Mucosa of rectum (tissue), 2 donors: ENCODE results near the gene RLF.
"Not testable (repeated sequence)": the region's sequence is repeated elsewhere in the genome, so short reads cannot be mapped to it uniquely, and the experiment has no call there.

Experiments
- H3K27ac ChIP-seq, 2 donors: one replicate each; pipeline ENCODE4 v1.7.0; 2013; ENCODE audit warnings: inconsistent platforms in 2 of 2, low read depth in 2 of 2, low read length in 2 of 2
- H3K27me3 ChIP-seq, 2 donors: one replicate each; pipeline ENCODE4 v1.7.0; 2013; ENCODE audit warnings: low read length in 2 of 2; ENCODE audit not compliant: control insufficient read depth in 2 of 2, insufficient read depth in 2 of 2
- H3K36me3 ChIP-seq, 2 donors: one replicate each; pipeline ENCODE4 v1.7.0; 2013; ENCODE audit warnings: low read length in 2 of 2; ENCODE audit not compliant: control insufficient read depth in 2 of 2, insufficient read depth in 2 of 2
- H3K4me1 ChIP-seq, 2 donors: one replicate each; pipeline ENCODE4 v1.7.0; 2013; ENCODE audit warnings: low read length in 2 of 2, mild to moderate bottlenecking in 1 of 2; ENCODE audit not compliant: control insufficient read depth in 2 of 2, insufficient read depth in 2 of 2
- H3K4me3 ChIP-seq, 2 donors: one replicate each; pipeline ENCODE4 v1.7.0; 2013; ENCODE audit warnings: low read length in 2 of 2
- H3K9ac ChIP-seq, 2 donors: one replicate each; pipeline ENCODE4 v1.7.0; 2013; ENCODE audit warnings: low read length in 2 of 2, low read depth in 1 of 2, mild to moderate bottlenecking in 1 of 2
- H3K9me3 ChIP-seq, 2 donors: one replicate each; pipeline ENCODE4 v1.7.0; 2013; ENCODE audit warnings: low read length in 2 of 2; ENCODE audit not compliant: control insufficient read depth in 2 of 2
- donor health status: healthy.
- donor health status: Normal muscosa, but diverticular disease.

RLF gene

DNA sequence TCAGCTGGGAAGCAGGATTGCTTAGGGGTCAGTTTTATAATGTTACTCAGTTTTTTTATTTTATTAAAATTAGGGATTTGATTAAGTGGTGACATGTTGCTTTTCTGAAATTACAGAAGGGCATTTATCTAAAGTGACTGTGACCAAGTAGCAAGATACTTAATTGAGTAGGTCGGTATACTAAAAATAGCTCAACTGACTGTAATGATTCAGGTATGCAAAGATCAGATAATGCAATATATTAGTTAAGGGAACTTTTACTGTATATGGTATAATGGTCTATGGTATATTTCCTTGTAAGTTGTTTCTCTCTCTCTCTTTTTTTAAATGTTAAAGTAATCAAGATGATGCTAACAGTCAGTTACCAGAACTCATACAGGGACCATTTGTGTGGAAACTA lies 26.2 kb downstream of the RLF start:
- H3K27me3 ChIP-seq, result no peaks in the 10 kb centered on the region
- H3K9me3 ChIP-seq, result no peaks in the 10 kb centered on the region
- no peak overlapping the region for H3K9ac ChIP-seq
- H3K36me3 ChIP-seq, result peaks cover 6 to 14% of the 10 kb centered on the region in 2 donors
- H3K27ac ChIP-seq, result no peak overlapping the region
- H3K4me1 ChIP-seq, result no peaks in the 10 kb centered on the region
- no peak overlapping the region for H3K4me3 ChIP-seq

DNA sequence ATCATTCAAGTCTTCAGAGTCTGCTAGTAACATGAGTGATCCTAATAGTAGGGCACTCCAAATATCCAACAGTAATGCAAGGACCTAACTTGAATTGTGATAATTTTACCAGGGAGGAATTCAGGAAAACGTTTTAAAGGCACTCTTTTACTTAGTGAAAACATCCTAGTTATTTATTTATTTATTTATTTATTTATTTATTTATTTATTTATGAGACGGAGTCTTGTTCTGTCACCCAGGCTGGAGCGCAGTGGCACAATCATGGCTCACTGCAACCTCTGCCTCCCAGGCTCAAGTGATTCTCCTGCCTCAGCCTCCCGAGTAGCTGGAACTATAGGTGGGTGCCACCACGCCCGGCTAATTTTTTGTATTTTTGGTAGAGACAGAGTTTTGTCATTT lies 33.5 kb downstream of the RLF start:
- not testable (repeated sequence) for H3K27me3 ChIP-seq, H3K9ac ChIP-seq, H3K27ac ChIP-seq, H3K4me1 ChIP-seq, H3K4me3 ChIP-seq, H3K9me3 ChIP-seq
- peaks cover 5 to 29% of the 10 kb centered on the region in 2 donors for H3K36me3 ChIP-seq

DNA sequence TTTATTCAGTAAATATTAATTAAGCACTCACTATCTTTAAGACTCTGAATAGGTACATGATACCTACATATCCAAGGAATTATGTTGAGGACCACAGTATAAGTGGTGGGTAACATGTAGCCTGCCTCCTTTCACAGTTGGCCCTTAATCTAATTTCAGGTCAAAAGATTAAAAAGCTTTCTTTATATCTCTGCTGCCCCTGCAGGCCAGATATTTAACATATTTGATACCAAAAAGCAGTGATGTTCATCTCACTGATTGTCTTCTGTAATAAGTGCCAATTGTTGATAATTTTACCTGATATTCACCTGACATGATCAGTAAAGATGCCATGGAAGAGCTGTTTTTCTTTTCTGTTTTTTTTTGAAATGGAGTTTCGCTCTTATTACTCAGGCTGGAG lies 36.5 kb downstream of the RLF start:
- Histone ChIP-seq H3K9me3 (no peaks in the 10 kb centered on the region), H3K36me3 (peaks cover 2 to 26% of the 10 kb centered on the region in 2 donors), H3K4me1 (no peaks in the 10 kb centered on the region), H3K27ac (no peak overlapping the region), H3K9ac (no peak overlapping the region), H3K27me3 (no peaks in the 10 kb centered on the region), H3K4me3 (no peak overlapping the region)

- Histone ChIP-seq H3K9me3 (no peaks in the 10 kb centered on the region), H3K9ac (no peak overlapping the region), H3K27me3 (no peaks in the 10 kb centered on the region), H3K27ac (no peak overlapping the region), H3K36me3 (peaks cover 2 to 34% of the 10 kb centered on the region in 2 donors), H3K4me1 (no peaks in the 10 kb centered on the region), H3K4me3 (no peak overlapping the region)
These were observed 37.9 kb downstream of the RLF start for GRCh38 chr1:40199126-40199525.

GRCh38 chr1:40204856-40205255 lies 43.7 kb downstream of the RLF start:
- no peaks in the 10 kb centered on the region for H3K4me1 ChIP-seq
- peaks cover 9 to 31% of the 10 kb centered on the region in 2 donors for H3K36me3 ChIP-seq
- no peak overlapping the region for H3K4me3 ChIP-seq
- no peaks in the 10 kb centered on the region for H3K27me3 ChIP-seq
- H3K27ac ChIP-seq, result no peak overlapping the region
- H3K9me3 ChIP-seq, result no peaks in the 10 kb centered on the region
- no peak overlapping the region for H3K9ac ChIP-seq

- no peaks in the 10 kb centered on the region for H3K9me3 ChIP-seq
- H3K36me3 ChIP-seq, result peaks cover 14 to 31% of the 10 kb centered on the region in 2 donors
- no peak overlapping the region for H3K9ac ChIP-seq
- no peak overlapping the region for H3K4me3 ChIP-seq
- no peaks in the 10 kb centered on the region for H3K27me3 ChIP-seq
- H3K27ac ChIP-seq, result no peak overlapping the region
- H3K4me1 ChIP-seq, result no peaks in the 10 kb centered on the region
These were observed 49.5 kb downstream of the RLF start for GRCh38 chr1:40210511-40211204.

DNA sequence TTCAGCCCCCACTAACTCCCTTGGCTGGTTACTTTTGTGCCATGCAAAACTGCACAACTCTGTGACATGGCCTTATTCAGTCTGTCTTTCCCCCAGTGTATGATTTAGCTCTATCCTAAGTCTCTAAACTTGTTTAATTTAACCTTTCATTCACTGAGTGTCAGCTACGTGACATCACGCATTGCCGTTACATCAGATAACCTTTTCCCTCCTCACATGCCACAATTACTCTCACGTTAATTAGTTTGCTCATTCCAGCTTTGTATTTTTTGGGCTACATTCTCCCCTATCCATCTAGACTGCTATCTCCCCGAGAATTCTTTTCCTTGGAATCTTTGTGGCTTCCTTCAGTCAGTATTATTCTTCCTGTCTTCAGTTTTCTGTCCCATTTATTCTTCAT lies 57.1 kb downstream of the RLF start:
- Histone ChIP-seq H3K9ac (no peak overlapping the region), H3K27ac (no peak overlapping the region), H3K36me3 (peaks cover 0 to 12% of the 10 kb centered on the region in 2 donors), H3K4me1 (no peaks in the 10 kb centered on the region), H3K9me3 (no peaks in the 10 kb centered on the region), H3K27me3 (no peaks in the 10 kb centered on the region), H3K4me3 (no peak overlapping the region)

DNA sequence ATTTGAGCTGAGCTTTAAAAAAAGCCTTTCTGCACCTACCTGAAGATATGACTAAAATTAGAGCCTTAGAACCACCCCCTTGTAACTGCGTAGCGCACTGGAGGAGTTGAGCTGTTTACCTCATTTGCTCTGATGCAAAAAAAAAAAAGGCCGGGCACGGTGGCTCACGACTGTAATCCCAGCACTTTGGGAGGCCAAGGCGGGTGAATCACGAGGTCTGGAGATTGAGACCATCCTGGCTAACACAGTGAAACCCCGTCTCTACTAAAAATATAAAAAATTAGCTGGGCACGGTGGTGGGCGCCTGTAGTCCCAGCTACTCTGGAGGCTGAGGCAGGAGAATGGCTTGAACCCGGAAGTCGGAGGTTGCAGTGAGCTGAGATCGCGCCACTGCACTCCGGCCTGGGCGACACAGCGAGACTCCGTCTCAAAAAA lies 60.3 kb downstream of the RLF start:
- not testable (repeated sequence) for H3K9ac ChIP-seq, H3K9me3 ChIP-seq, H3K27me3 ChIP-seq, H3K4me3 ChIP-seq, H3K27ac ChIP-seq, H3K4me1 ChIP-seq, H3K36me3 ChIP-seq

GRCh38 chr1:40221977-40222772 lies 61.0 kb downstream of the RLF start:
- no peak overlapping the region for H3K27ac ChIP-seq
- peaks cover 0 to 9% of the 10 kb centered on the region in 2 donors for H3K36me3 ChIP-seq
- no peaks in the 10 kb centered on the region for H3K9me3 ChIP-seq
- no peak overlapping the region for H3K9ac ChIP-seq
- H3K4me3 ChIP-seq, result no peak overlapping the region
- H3K27me3 ChIP-seq, result no peaks in the 10 kb centered on the region
- no peaks in the 10 kb centered on the region for H3K4me1 ChIP-seq

DNA sequence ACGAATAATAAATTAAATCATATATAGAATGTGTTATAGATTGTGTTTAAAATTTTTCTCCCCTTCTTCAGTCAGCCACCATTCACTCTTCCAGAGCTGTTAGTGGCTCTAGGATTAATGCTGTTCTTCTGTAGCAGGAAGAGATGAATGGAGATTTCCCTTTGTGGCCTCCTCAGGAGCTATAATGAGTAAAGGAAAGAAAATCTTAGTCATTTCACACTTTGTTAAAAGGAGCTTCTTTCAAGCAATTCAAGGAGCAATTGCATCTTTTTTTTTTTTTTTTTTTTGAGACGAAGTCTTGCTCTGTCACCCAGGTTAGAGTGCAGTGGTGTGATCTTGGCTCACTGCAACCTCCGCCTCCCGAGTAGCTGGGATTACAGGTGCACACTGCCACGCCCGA lies 62.9 kb downstream of the RLF start:
- no peak overlapping the region for H3K9ac ChIP-seq
- no peak overlapping the region for H3K4me3 ChIP-seq
- H3K27me3 ChIP-seq, result no peaks in the 10 kb centered on the region
- no peaks in the 10 kb centered on the region for H3K9me3 ChIP-seq
- no peak overlapping the region for H3K27ac ChIP-seq
- H3K36me3 ChIP-seq, result peaks cover 0 to 6% of the 10 kb centered on the region in 2 donors
- no peaks in the 10 kb centered on the region for H3K4me1 ChIP-seq
